ENCODE measurements around the gene C5orf52. TPM values are rescaled to one million over a fixed set of nuclear protein-coding genes. Genes with fewer than 3 reads are reported as not detected.
"Not testable (repeated sequence)": the region's sequence is repeated elsewhere in the genome, so short reads cannot be mapped to it uniquely, and the experiment has no call there.

C5orf52 gene
- total RNA-seq, 2 experiments from 2014 or later, result not detected

- no peaks in the 10 kb centered on the region for H3K36me3 Mint-ChIP-seq
- H3K4me1 Mint-ChIP-seq (ENCODE audit: low read depth), result peaks cover 12% of the 10 kb centered on the region
- POLR2A ChIA-PET, result no interaction called here
- H3K27me3 Mint-ChIP-seq, result peaks cover 1% of the 10 kb centered on the region
- no peak overlapping the region for H3K4me3 Mint-ChIP-seq
- H3K9me3 Mint-ChIP-seq, result no peaks in the 10 kb centered on the region
- no peak overlapping the region for H3K27ac Mint-ChIP-seq
- CTCF ChIA-PET, result interaction anchor here (0.7 kb wide), 1 partner anchor 381 kb away, joined by 3 read pairs; no protein-coding TSS in a partner anchor
- no peak for DNase-seq
- intact Hi-C loops (cut with micrococcal nuclease), result no loop called here
Measured at GRCh38 chr5:157709346-157709745, 38.0 kb downstream of the C5orf52 start.

- no peak for DNase-seq
- peaks cover 16% of the 10 kb centered on the region for H3K4me1 Mint-ChIP-seq (ENCODE audit: low read depth)
- H3K9me3 Mint-ChIP-seq, result no peaks in the 10 kb centered on the region
- POLR2A ChIA-PET, result interaction anchor here (1.0 kb wide), 1 partner anchor 357 kb away, joined by 3 read pairs; no protein-coding TSS in a partner anchor
- CTCF ChIA-PET, result interaction anchor here (1.3 kb wide), 1 partner anchor 245 kb away, joined by 3 read pairs; no protein-coding TSS in a partner anchor
- peaks cover 1% of the 10 kb centered on the region for H3K27me3 Mint-ChIP-seq
- no peak overlapping the region for H3K27ac Mint-ChIP-seq
- no peak overlapping the region for H3K4me3 Mint-ChIP-seq
- intact Hi-C loops (cut with micrococcal nuclease), result loop anchor here (2.0 to 10.0 kb wide), 3 partner anchors 42 to 170 kb away; no protein-coding TSS in a partner anchor
- no peaks in the 10 kb centered on the region for H3K36me3 Mint-ChIP-seq
Measured at GRCh38 chr5:157710431-157710830, 39.1 kb downstream of the C5orf52 start.

DNA sequence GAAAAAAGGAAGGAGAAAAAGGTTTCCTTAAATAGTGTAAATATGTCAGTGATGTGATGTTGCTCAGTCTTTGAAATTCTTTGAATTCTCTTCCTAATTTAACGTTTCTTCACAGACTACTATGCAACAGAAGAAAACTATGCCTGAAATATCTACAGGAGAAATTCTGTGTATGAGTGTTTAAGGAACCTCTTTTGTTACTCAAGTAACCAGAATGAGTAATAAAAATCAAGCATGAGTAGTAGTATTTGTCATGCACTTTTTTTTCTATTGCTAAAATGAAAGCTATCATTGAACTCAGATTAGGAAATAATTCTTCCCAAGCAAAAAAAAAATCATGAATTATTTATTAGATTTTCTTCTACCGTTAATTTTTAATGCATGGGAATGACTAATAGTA lies 39.5 kb downstream of the C5orf52 start:
- CTCF ChIA-PET, result interaction anchor here (0.6 to 1.6 kb wide), 4 partner anchors 60 to 245 kb away, joined by 3 to 4 read pairs (median 3); no protein-coding TSS in a partner anchor
- H3K27me3 Mint-ChIP-seq, result peaks cover 1% of the 10 kb centered on the region
- POLR2A ChIA-PET, result interaction anchor here (1.0 kb wide), 1 partner anchor 358 kb away, joined by 3 read pairs; no protein-coding TSS in a partner anchor
- no peaks in the 10 kb centered on the region for H3K9me3 Mint-ChIP-seq
- intact Hi-C loops (cut with micrococcal nuclease), result loop anchor here (1.0 to 10.0 kb wide), 4 partner anchors 20 to 170 kb away; partner anchors contain the start of gene THG1L
- no peak overlapping the region for H3K4me3 Mint-ChIP-seq
- H3K27ac Mint-ChIP-seq, result no peak overlapping the region
- DNase-seq, result no peak
- H3K4me1 Mint-ChIP-seq (ENCODE audit: low read depth), result peaks cover 16% of the 10 kb centered on the region
- no peaks in the 10 kb centered on the region for H3K36me3 Mint-ChIP-seq

DNA sequence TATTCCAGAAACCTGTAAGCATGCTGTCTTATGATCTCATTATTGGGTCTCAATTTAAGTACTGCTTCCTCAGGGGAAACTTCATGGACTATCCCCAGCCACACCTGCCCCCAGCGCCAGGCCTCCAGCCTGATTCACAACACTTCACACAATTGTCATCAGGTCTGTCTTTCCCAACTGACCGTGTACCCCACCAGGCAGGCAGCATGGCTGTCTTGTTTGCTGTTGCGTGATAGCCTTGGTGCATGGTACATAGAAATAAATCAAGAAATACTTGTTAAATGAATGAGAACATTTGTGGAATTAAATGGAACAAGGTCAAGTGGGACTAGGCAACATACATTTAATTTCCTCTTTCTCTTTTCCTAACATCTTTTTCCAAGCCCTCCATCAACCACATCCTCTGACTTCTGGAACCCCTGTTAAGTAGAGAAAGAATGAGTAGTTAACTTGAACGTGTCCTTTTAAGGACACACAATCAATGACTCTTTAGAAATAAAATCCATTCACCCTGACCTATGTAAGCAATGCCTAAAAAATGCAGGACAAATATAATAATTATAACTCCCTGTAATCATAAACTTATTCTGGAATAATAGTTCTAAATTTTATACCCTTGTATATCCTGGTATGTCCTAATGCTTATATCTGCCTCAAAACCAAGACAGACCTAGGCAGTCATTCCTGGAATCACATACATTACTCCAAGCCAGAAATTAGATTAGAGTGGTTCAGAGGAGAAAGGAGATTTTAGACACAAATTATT lies 42.7 kb downstream of the C5orf52 start:
- H3K4me1 Mint-ChIP-seq (ENCODE audit: low read depth), result peaks cover 33% of the 10 kb centered on the region
- ChIA-PET POLR2A (no interaction called here), CTCF (no interaction called here)
- no peaks in the 10 kb centered on the region for H3K36me3 Mint-ChIP-seq
- H3K4me3 Mint-ChIP-seq, result no peak overlapping the region
- H3K27ac Mint-ChIP-seq, result no peak overlapping the region
- intact Hi-C loops (cut with micrococcal nuclease), result loop anchor here (10.0 kb wide), 1 partner anchor 119 kb away; no protein-coding TSS in a partner anchor
- H3K27me3 Mint-ChIP-seq, result peaks cover 1% of the 10 kb centered on the region
- DNase-seq, result no peak
- H3K9me3 Mint-ChIP-seq, result no peaks in the 10 kb centered on the region

- Mint-ChIP-seq H3K27me3 (peaks cover under 1% of the 10 kb centered on the region), H3K9me3 (no peaks in the 10 kb centered on the region), H3K27ac (no peak overlapping the region), H3K4me3 (no peak overlapping the region), H3K4me1 (ENCODE audit: low read depth) (peaks cover 33% of the 10 kb centered on the region), H3K36me3 (no peaks in the 10 kb centered on the region)
- POLR2A ChIA-PET, result no interaction called here
- CTCF ChIA-PET, result no interaction called here
- no peak for DNase-seq
- intact Hi-C loops (cut with micrococcal nuclease), result loop anchor here (10.0 kb wide), 1 partner anchor 120 kb away; no protein-coding TSS in a partner anchor
Measured at GRCh38 chr5:157714596-157714864, 43.2 kb downstream of the C5orf52 start.

- H3K27me3 Mint-ChIP-seq, result no peaks in the 10 kb centered on the region
- H3K9me3 Mint-ChIP-seq, result no peaks in the 10 kb centered on the region
- POLR2A ChIA-PET, result interaction anchor here (1.3 kb wide), 1 partner anchor 13 kb away, joined by 7 read pairs; the partner anchor contains the start of gene THG1L
- CTCF ChIA-PET, result interaction anchor here (0.7 to 4.1 kb wide), 33 partner anchors 10 to 394 kb away, joined by 3 to 30 read pairs (median 4); partner anchors contain the start of genes C5orf52, LSM11 and THG1L
- peaks cover 21% of the 10 kb centered on the region for H3K4me1 Mint-ChIP-seq (ENCODE audit: low read depth)
- no peaks in the 10 kb centered on the region for H3K36me3 Mint-ChIP-seq
- no peak for DNase-seq
- H3K27ac Mint-ChIP-seq, result no peak overlapping the region
- intact Hi-C loops (cut with micrococcal nuclease), result loop anchor here (1.0 to 10.0 kb wide), 6 partner anchors 12 to 390 kb away; no protein-coding TSS in a partner anchor
- no peak overlapping the region for H3K4me3 Mint-ChIP-seq
Measured at GRCh38 chr5:157718519-157718918, 47.2 kb downstream of the C5orf52 start.

GRCh38 chr5:157719245-157719644 lies 47.9 kb downstream of the C5orf52 start:
- H3K27ac Mint-ChIP-seq, result no peak overlapping the region
- H3K9me3 Mint-ChIP-seq, result no peaks in the 10 kb centered on the region
- peaks cover 21% of the 10 kb centered on the region for H3K4me1 Mint-ChIP-seq (ENCODE audit: low read depth)
- POLR2A ChIA-PET, result interaction anchor here (1.3 kb wide), 1 partner anchor 12 kb away, joined by 7 read pairs; the partner anchor contains the start of gene THG1L
- DNase-seq, result no peak
- intact Hi-C loops (cut with micrococcal nuclease), result loop anchor here (2.0 to 10.0 kb wide), 2 partner anchors 124 to 288 kb away; no protein-coding TSS in a partner anchor
- no peak overlapping the region for H3K4me3 Mint-ChIP-seq
- no peaks in the 10 kb centered on the region for H3K36me3 Mint-ChIP-seq
- H3K27me3 Mint-ChIP-seq, result no peaks in the 10 kb centered on the region
- CTCF ChIA-PET, result interaction anchor here (0.7 to 4.1 kb wide), 24 partner anchors 11 to 391 kb away, joined by 3 to 30 read pairs (median 6); partner anchors contain the start of genes C5orf52, LSM11 and THG1L

DNA sequence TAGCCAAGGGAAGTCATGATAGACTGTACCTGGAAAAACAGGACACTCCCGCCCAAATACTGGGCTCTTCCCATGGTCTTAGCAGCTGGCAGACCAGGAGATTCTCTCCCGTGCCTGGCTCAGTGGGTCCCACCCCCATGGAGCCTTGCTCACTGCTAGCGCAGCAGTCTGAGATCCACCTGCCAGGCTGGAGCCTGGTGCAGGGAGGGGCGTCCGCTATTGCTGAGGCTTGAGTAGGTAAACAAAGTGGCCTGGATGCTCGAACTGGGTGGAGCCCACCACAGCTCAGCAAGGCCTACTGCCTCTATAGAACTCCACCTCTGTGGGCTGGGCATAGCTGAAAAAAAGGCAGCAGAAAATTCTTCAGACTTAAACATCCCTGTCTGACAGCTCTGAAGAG lies 49.8 kb downstream of the C5orf52 start:
- H3K9me3 Mint-ChIP-seq, result no peaks in the 10 kb centered on the region
- peaks cover 17% of the 10 kb centered on the region for H3K4me1 Mint-ChIP-seq (ENCODE audit: low read depth)
- intact Hi-C loops (cut with micrococcal nuclease), result no loop called here
- ChIA-PET POLR2A (no interaction called here), CTCF (interaction anchor here (0.9 to 3.3 kb wide), 5 partner anchors 10 to 393 kb away, joined by 3 to 14 read pairs (median 5); partner anchors contain the start of genes LSM11 and THG1L)
- no peaks in the 10 kb centered on the region for H3K27me3 Mint-ChIP-seq
- H3K36me3 Mint-ChIP-seq, result no peaks in the 10 kb centered on the region
- DNase-seq, result no peak
- no peak overlapping the region for H3K27ac Mint-ChIP-seq
- no peak overlapping the region for H3K4me3 Mint-ChIP-seq

DNA sequence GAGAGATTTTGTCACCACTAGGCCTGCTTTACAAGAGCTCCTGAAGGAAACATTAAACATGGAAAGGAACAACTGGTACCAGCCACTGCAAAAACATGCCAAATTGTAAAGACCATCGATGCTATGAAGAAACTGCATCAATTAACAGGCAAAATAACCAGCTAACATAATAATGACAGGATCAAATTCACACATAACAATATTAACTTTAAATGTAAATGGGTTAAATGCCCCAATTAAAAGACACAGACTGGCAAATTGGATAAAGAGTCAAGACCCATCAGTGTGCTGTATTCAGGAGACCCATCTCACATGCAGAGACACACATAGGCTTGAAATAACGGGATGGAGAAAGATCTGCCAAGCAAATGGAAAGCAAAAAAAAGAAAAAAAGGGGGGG lies 51.6 kb downstream of the C5orf52 start:
- CTCF ChIA-PET; DNase-seq; intact Hi-C loops (cut with micrococcal nuclease): not testable (repeated sequence)

GRCh38 chr5:157726607-157727006 lies 55.3 kb downstream of the C5orf52 start:
- H3K27me3 Mint-ChIP-seq; H3K9me3 Mint-ChIP-seq; DNase-seq; intact Hi-C loops (cut with micrococcal nuclease); CTCF ChIA-PET; H3K27ac Mint-ChIP-seq; H3K36me3 Mint-ChIP-seq; H3K4me3 Mint-ChIP-seq; POLR2A ChIA-PET: not testable (repeated sequence)
- peaks cover 18% of the 10 kb centered on the region for H3K4me1 Mint-ChIP-seq (ENCODE audit: low read depth)

More for the DNA sequence above, 51.6 kb downstream of the C5orf52 start:
- H3K27me3 Mint-ChIP-seq; H3K27ac Mint-ChIP-seq; H3K4me1 Mint-ChIP-seq (ENCODE audit: low read depth); H3K36me3 Mint-ChIP-seq; H3K4me3 Mint-ChIP-seq; POLR2A ChIA-PET; H3K9me3 Mint-ChIP-seq: not testable (repeated sequence)

DNA sequence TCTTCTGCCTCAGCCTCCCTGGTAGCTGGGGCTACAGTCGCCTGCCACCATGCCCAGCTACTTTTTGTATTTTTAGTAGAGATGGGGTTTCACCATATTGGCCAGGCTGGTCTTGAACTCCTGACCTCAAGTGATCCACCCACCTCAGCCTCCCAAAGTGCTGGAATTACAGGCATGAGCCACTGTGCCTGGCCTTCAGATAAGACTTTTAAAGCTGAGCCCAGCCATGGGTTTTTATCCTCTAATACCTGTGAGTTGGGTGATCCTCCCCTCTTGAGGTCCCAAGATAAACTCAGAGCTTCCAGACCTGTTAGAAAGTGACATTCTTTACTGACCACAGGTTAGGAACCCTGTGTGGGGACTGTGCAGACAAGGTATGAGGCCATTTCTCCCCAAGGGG lies 56.5 kb downstream of the C5orf52 start:
- H3K4me1 Mint-ChIP-seq (ENCODE audit: low read depth), result peaks cover 30% of the 10 kb centered on the region
- intact Hi-C loops (cut with micrococcal nuclease); H3K36me3 Mint-ChIP-seq; H3K9me3 Mint-ChIP-seq; POLR2A ChIA-PET; H3K4me3 Mint-ChIP-seq; H3K27me3 Mint-ChIP-seq; DNase-seq; H3K27ac Mint-ChIP-seq: not testable (repeated sequence)
- CTCF ChIA-PET, result interaction anchor here (0.7 to 1.3 kb wide), 2 partner anchors 15 to 38 kb away, joined by 3 to 6 read pairs; partner anchors contain the start of gene LSM11
